OCI-LY1 (cell line): Measurements from ENCODE around the gene SLC4A5.

ENCODE experiments used
- H2AFZ ChIP-seq: fragments of 200-600 bp; sonication (generic), shearing (Covaris generic); 2 replicates; pipeline ENCODE4 v1.6.0; 2014; ENCODE audit warnings: antibody characterized with exemption, mild to moderate bottlenecking, low read length
- H3F3A ChIP-seq: fragments of 200-600 bp; sonication (generic), shearing (Covaris generic); 2 replicates; pipeline ENCODE4 v1.6.0; 2014; ENCODE audit warnings: mild to moderate bottlenecking, antibody characterized with exemption, low read length, moderate library complexity; ENCODE audit not compliant: insufficient read depth
- H3K27ac ChIP-seq: fragments of 200-600 bp; sonication (generic); 2 replicates; pipeline ENCODE4 v1.5.1; 2014; ENCODE audit warnings: low read length, mixed run types, mild to moderate bottlenecking, low read depth; ENCODE audit not compliant: poor library complexity, severe bottlenecking
- H3K27me3 ChIP-seq: fragments of 200-600 bp; sonication (generic); 2 replicates; pipeline ENCODE4 v1.6.0; 2014; ENCODE audit warnings: antibody characterized with exemption, mild to moderate bottlenecking, low read length, moderate library complexity; ENCODE audit not compliant: insufficient read depth
- H3K36me3 ChIP-seq: fragments of 200-600 bp; sonication (generic); 2 replicates; pipeline ENCODE4 v1.6.1; 2014; ENCODE audit warnings: mild to moderate bottlenecking, antibody characterized with exemption, low read length, moderate library complexity, mixed read lengths; ENCODE audit not compliant: insufficient read depth
- H3K4me1 ChIP-seq: fragments of 200-600 bp; sonication (generic); 2 replicates; pipeline ENCODE4 v1.5.1; 2014; ENCODE audit warnings: mild to moderate bottlenecking, low read length, moderate library complexity; ENCODE audit not compliant: insufficient read depth, severe bottlenecking
- H3K4me2 ChIP-seq: fragments of 200-600 bp; sonication (generic), shearing (Covaris generic); 2 replicates; pipeline ENCODE4 v1.6.1; 2014; ENCODE audit warnings: low read length
- H3K4me3 ChIP-seq: fragments of 200-600 bp; sonication (generic); 2 replicates; pipeline ENCODE4 v1.5.1; 2014; ENCODE audit warnings: low read length, low read depth, mild to moderate bottlenecking, mixed read lengths; ENCODE audit not compliant: poor library complexity, severe bottlenecking
- H3K79me2 ChIP-seq: fragments of 200-600 bp; shearing (Covaris generic); 2 replicates; pipeline ENCODE4 v1.6.1; 2016; ENCODE audit warnings: mixed run types, low read length, mixed read lengths; ENCODE audit not compliant: insufficient read depth
- H3K9ac ChIP-seq: fragments of 200-600 bp; sonication (generic), shearing (Covaris generic); 2 replicates; pipeline ENCODE4 v1.6.1; 2014; ENCODE audit warnings: mild to moderate bottlenecking, low read length, mixed read lengths
- H3K9me2 ChIP-seq: fragments of 200-600 bp; sonication (generic), shearing (Covaris generic); 2 replicates; pipeline ENCODE4 v1.6.1; 2014; ENCODE audit warnings: low read depth, mild to moderate bottlenecking, low read length, mixed read lengths
- H3K9me3 ChIP-seq: fragments of 200-600 bp; shearing (Covaris generic); 2 replicates; pipeline ENCODE4 v1.6.1; 2014; ENCODE audit warnings: low read length, mixed read lengths
- H4K20me1 ChIP-seq: fragments of 200-600 bp; sonication (generic), shearing (Covaris generic); 2 replicates; pipeline ENCODE4 v1.6.0; 2016; ENCODE audit warnings: mild to moderate bottlenecking, low read length; ENCODE audit not compliant: insufficient read depth
- CTCF ChIP-seq: fragments of 200-600 bp; sonication (generic), shearing (Covaris generic); IDR thresholded peaks from 2 replicates; pipeline ENCODE4 v1.5.1; 2017; ENCODE audit warnings: mild to moderate bottlenecking, antibody characterized with exemption, low read length, moderate library complexity, mixed read lengths
- EZH2 ChIP-seq: fragments of 200-600 bp; sonication (generic), shearing (Covaris generic); IDR thresholded peaks from 2 replicates; pipeline ENCODE4 v1.8.0; 2017; ENCODE audit warnings: borderline replicate concordance, mixed run types, mild to moderate bottlenecking, antibody characterized with exemption, low read length, moderate library complexity, mixed read lengths

Gene SLC4A5

DNA sequence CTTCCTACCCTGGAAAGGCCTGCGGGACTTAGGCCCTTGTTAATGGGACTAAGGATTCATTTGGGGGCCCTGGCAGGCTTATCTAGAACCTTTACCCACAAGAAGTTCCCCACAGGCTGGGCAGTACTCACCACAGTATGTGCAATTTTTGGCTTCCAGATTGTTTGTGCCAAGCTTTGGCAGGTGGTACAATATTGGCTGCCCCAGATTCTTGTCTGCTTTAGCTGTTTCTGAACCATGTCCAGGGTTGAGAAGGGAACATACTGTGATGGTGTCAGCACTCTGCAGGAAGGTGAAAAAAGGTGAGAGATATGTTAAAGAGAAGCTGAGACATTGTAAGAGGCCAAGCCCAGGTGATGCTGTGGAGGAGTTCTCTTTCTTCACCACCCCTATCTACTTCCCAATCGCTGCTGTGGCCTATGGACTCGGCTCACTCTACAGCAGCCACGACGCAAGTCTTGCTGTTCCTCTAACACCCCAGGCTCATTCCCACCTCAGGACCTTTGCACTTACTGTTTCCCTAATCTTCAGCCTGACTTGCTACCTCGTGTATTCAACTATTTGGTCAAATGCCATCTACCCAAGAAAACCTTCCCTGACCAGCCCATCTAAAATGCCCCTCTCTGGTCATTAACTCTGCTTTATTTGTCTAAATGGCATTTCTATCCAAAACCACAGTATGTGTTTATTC lies 9.2 kb downstream of the SLC4A5 start:
- H4K20me1 ChIP-seq, result no peaks in the 10 kb centered on the region
- H3K4me1 ChIP-seq, result no peaks in the 10 kb centered on the region
- H3F3A ChIP-seq, result no peaks in the 10 kb centered on the region
- no peaks in the 10 kb centered on the region for H3K9me3 ChIP-seq
- H3K36me3 ChIP-seq, result no peaks in the 10 kb centered on the region
- TF ChIP-seq EZH2 (no peak), CTCF (no peak)
- H2AFZ ChIP-seq, result no peak overlapping the region
- no peaks in the 10 kb centered on the region for H3K27me3 ChIP-seq
- H3K4me3 ChIP-seq, result no peak overlapping the region
- H3K9ac ChIP-seq, result no peak overlapping the region
- H3K79me2 ChIP-seq, result no peaks in the 10 kb centered on the region
- no peaks in the 10 kb centered on the region for H3K9me2 ChIP-seq
- H3K27ac ChIP-seq, result no peak overlapping the region
- no peak overlapping the region for H3K4me2 ChIP-seq

- Histone ChIP-seq H3K79me2 (no peaks in the 10 kb centered on the region), H3K9me3 (no peaks in the 10 kb centered on the region), H3K4me1 (no peaks in the 10 kb centered on the region), H3K4me3 (no peak overlapping the region), H3K9ac (no peak overlapping the region), H3K36me3 (no peaks in the 10 kb centered on the region), H2AFZ (no peak overlapping the region), H3K4me2 (no peak overlapping the region), H3K9me2 (no peaks in the 10 kb centered on the region), H3K27me3 (no peaks in the 10 kb centered on the region), H3F3A (no peaks in the 10 kb centered on the region), H4K20me1 (no peaks in the 10 kb centered on the region), H3K27ac (no peak overlapping the region)
- TF ChIP-seq CTCF, result peak; percentile 47
- TF ChIP-seq EZH2, result no peak
Observed at GRCh38 chr2:74333175-74333574, 10.0 kb downstream of the SLC4A5 start.

GRCh38 chr2:74332550-74333174 lies 10.6 kb downstream of the SLC4A5 start:
- Histone ChIP-seq H3F3A (no peaks in the 10 kb centered on the region), H3K27me3 (no peaks in the 10 kb centered on the region), H3K36me3 (no peaks in the 10 kb centered on the region), H3K9ac (no peak overlapping the region), H3K4me3 (no peak overlapping the region), H3K9me3 (no peaks in the 10 kb centered on the region), H2AFZ (no peak overlapping the region), H3K4me1 (no peaks in the 10 kb centered on the region), H3K27ac (no peak overlapping the region), H4K20me1 (no peaks in the 10 kb centered on the region), H3K79me2 (no peaks in the 10 kb centered on the region), H3K9me2 (no peaks in the 10 kb centered on the region), H3K4me2 (no peak overlapping the region)
- no peak for TF ChIP-seq EZH2
